ENCODE data around the gene MEIS2. TPM values are rescaled to one million over a fixed set of nuclear protein-coding genes. Genes with fewer than 3 reads are reported as not detected.
A peak's percentile ranks its signal among the peaks of the same experiment; 100 is the strongest.

Gene MEIS2
- total RNA-seq, 1 donor from 2014 or later, result 17.3 TPM

- no peak for DNase-seq (ENCODE audit: low read depth in 2 of 2)
These were observed 59.3 kb downstream of the MEIS2 start for GRCh38 chr15:37041042-37041441.

- no peak for DNase-seq (ENCODE audit: low read depth in 2 of 2)
These were observed 60.1 kb downstream of the MEIS2 start for GRCh38 chr15:37040072-37040742.

DNA sequence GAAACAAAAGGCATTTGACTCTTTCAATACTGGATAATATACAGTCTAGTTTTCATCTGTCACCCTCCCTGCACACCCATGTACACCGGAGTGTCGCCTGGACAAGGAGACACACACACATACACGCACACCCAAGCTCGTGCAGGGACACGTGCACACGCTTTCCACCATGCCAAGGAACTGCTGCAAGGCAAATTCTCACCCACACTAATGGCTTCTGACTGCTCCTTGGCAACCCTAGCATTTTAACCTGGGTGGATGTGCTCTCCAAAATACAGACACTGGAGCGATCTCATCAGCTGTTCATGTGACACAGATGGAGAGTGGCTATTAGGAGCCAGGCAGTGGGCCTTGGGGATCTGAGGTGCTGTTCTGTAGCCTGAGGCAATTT lies 61.6 kb downstream of the MEIS2 start:
- no peak for DNase-seq (ENCODE audit: low read depth in 2 of 2)

DNA sequence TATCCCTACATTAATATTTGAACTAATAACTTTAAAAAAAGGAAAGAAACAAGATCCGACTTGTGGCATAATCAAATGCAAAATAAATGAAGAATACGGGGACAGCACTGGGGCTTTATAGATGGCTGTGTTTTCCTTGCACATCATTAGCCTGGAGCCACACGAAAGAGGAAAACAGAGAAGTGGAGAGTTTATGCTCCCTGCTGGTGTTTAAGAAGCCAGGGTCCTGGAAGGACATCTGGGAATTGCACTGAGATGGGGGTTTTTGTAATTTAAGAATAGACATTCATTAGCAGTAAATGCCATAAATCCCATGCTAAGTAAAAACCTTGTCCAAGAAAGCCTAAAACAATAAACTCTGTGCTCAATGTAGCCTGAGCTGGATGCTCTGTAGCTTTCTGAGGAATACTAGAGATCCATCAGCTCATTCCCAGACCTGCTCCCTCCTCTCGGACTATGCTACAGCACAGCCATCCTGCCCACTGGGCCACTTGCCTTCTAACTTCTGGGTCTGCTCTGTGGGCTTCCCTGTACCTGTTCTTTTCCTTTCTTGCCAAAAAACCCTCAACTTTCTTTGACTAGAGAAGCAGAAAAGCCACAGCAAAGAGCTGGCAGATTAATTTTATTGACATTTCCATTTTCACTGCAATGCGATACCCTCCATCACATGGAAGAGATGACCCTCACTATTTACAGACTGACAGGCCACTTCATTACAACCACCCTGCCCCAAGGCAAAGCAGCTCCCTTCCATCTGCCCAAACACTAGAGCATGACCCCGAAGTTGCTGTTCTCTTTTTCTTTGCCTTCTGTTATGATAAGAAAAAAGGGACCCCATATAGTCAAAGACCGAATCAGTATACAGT lies 62.3 kb downstream of the MEIS2 start:
- DNase-seq (ENCODE audit: low read depth in 2 of 2), result no peak

DNA sequence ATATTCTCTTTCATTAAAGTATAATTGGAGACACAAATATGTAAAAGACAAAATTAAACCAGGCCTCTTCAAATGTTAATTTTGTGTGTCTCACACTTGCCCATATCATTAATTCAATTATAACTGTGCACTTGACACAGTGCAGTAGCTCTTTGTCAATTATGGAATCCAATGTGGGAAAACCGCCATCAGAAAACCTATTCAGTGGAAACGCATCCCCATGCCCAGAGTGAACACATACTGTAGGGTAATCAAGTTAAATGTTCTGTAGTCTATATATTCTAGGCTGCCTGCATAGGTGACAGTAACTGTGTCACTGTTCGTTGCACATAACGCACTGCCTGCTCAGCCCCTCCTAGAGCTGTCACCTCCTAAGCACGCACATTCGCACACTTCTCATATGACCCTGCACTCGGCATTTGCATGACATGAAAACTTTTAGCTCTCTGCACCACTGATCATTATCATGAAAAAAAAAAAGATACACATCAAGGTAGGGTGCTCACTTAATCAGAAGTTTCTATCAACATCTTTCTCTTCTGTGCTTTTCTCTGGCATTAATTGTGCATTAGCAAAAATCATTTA lies 63.2 kb downstream of the MEIS2 start:
- no peak for DNase-seq (ENCODE audit: low read depth in 2 of 2)

- DNase-seq (ENCODE audit: low read depth in 2 of 2), result no peak
These were observed 65.3 kb downstream of the MEIS2 start for GRCh38 chr15:37034835-37035748.

GRCh38 chr15:37034392-37034791 lies 66.0 kb downstream of the MEIS2 start:
- no peak for DNase-seq (ENCODE audit: low read depth in 2 of 2)

- no peak for DNase-seq (ENCODE audit: low read depth in 2 of 2)
These were observed 68.1 kb downstream of the MEIS2 start for GRCh38 chr15:37032091-37032775.

- no peak for DNase-seq (ENCODE audit: low read depth in 2 of 2)
These were observed 69.2 kb downstream of the MEIS2 start for GRCh38 chr15:37031198-37031597.

DNA sequence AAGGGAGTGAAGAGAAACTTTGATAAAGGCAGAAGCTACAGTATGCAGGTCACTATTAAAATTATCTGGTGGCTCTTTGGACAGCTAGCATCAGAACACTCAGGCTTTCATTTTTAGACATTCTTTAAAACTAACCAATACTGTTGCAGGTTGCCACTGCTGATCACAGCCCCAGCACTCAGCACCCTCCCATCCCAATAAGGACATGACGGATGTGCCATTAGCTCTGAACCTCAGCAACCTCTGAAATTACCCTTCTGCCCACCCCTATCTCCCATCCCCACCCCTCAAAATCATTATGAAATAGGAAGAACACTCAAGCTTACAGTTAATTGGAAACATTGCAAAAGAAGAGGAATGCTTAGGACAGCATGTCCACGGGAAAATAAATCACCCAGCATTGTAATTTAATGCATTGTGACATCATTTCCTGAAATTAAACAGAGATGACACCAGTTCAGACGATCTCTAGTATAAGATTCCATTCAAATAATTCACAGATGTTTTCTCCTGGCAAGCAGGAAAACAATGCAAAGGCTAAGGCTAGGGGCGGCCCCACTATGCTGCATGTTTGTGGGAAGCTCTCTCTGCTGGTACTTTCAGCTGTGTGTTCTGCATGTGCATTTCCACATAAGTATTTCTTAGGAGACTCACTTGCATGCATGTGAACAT lies 71.6 kb downstream of the MEIS2 start:
- peak; percentile 45 to 53 for DNase-seq (ENCODE audit: low read depth in 2 of 2)

DNA sequence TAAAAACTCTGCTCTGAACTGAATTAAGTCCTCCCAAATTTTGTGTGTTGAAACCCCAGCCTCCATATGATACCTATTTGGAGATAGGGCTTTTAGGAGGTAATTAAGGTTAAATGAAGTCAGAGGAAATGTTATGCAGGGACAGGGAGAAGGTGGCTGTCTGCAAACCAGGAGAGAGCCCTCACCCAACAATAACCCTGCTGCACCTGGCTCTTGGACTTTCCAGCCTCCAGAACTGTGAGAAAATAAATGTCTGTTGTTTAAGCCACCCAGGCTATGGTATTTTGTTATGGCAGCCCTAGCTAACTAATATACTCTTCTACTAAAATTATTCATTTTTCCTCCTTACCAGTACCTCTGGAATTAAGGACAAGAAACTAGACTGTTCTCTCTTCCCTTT lies 79.5 kb downstream of the MEIS2 start:
- DNase-seq (ENCODE audit: low read depth in 2 of 2), result no peak

DNA sequence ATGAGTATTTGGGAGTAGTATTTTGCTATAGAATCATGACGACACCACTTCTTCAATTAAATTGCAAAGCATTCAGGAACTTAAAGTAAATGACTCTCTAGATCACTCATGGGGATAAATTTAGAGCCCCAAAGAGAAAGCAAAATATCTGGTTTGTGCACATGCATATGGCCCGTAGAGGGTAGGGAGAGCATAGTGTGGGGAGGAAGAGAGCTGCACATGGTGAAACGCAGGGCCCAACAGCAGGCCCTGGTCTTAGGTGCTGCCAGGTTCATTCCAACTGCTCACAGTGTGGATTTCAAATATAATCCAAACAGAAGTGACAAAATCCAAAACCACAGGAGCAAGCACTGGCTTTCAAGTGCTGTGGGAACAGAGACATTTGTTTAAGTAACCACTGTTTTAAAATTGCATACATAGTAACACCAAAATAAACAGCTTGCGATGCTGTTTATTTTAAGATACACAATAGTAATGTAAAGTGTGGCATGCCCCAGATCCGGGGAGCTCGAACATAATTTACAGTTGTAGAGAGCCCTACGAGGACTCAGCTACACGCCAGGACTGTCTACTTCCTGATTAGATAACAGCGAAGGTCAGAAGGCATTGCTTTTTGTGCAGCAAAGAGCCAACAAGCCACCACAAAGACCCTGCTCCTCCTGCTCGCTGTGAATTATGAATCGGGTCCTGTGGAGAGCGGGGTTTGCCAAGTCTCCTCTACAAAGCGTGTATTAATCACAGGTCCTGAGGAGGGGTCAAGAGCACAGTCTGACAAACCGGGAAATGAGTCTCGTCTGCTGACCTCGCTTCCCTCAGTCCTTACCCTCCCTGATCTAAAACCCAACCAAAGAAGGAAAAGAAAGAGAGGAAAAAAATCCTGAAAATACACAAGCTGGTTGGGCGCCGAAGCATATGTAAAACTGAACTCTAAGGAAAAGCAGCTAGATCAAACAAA lies 80.6 kb downstream of the MEIS2 start:
- DNase-seq (ENCODE audit: low read depth in 2 of 2), result peak; percentile 17 to 80

DNA sequence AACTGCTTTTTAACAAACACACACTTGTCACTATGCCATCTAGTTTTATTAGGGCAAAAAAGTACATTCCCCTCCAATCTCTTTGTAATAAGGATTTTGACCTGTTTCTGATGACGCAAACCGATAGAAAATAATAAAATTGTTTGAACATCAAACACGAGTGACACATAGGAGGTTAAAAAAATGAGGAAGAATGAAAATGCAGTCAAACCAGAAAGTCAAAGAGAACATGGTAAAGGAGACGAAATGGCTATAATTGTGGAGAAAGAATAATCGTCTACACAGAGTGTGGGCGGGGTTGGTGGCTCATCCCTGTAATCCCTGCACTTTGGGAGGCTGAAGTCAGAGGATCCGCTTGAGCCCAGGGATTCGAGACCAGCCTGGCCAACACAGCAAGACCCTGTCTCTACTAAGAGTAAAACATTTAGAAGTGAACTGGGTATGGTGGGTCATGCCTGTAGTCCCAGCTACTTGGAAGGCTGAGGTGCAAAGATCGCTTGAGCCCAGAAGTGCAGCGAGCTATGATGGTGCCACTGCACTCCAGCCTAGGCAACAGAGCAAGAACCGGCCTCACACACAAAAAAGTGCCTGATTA lies 83.2 kb downstream of the MEIS2 start:
- no peak for DNase-seq (ENCODE audit: low read depth in 2 of 2)

GRCh38 chr15:37016231-37016630 lies 84.1 kb downstream of the MEIS2 start:
- peak in 1 of 2 donors; percentile 10 for DNase-seq (ENCODE audit: low read depth in 2 of 2)

- DNase-seq (ENCODE audit: low read depth in 2 of 2), result no peak
These were observed 84.9 kb downstream of the MEIS2 start for GRCh38 chr15:37015451-37015850.

DNA sequence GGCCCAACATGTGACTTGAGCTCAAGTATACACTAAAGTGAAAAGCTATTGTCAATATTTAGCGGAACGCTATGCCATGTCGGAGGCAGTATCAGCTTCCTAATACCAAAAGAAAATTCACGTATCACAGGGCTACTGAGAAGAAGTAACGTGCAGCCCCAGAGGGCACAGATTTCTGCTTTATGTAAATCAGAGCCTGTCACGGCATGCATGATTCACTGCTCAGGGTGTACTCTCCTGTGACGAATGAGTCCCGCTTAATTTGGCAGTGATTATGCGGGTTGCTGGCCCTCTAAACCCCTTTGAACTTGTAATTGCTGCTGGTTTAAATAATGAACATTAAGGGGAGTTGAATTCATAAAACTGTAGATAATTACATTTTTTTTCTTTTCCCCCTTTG lies 85.3 kb downstream of the MEIS2 start:
- DNase-seq (ENCODE audit: low read depth in 2 of 2), result peak in 1 of 2 donors; percentile 18

- no peak for DNase-seq (ENCODE audit: low read depth in 2 of 2)
These were observed 85.8 kb downstream of the MEIS2 start for GRCh38 chr15:37014566-37014965.

DNA sequence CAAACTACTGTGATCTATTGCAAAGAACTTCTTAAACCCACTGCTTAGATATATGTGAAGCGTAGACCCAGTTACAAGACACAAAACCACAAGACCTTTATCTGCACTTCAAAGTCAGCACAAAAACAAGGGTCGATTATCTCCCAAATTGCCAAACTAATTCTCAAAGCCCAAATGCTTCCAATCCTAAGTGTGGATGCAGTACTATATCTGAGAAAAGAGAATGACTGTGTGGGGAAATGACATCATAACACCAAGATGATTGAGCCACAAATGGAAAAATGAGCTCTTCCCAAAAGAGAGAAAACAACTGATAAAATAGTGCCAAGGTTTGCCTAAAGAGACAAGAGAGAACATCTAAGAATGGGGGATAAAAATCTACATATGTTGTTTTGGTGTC lies 86.2 kb downstream of the MEIS2 start:
- DNase-seq (ENCODE audit: low read depth in 2 of 2), result peak in 1 of 2 donors; percentile 32

DNA sequence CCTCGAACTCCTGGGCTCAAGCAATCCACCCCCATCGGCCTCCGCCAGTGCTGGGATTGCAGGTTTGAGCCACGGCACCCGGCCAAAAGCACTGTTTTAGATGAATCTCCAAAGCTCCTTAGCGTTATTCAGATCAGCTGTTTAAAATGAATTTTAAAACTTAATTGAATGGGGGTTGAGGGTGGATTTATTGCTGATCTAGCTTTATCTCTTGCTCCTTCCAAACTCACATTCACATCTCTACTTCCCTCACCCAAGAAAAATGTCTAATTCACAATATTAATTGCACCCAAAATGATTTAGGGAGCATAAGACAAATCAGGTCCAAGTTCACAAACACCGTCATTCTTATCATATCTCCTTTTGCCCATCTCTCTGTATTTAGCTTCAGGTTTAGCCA lies 89.8 kb downstream of the MEIS2 start:
- no peak for DNase-seq (ENCODE audit: low read depth in 2 of 2)
